ENCODE measurements around the gene IGSF21. TPM values are rescaled to one million over a fixed set of nuclear protein-coding genes. Genes with fewer than 3 reads are reported as not detected.

Gene IGSF21
- total and polyA plus RNA-seq, 2 of the 4 experiments (the other 2 are of a cell fraction): not detected

GRCh38 chr1:18093646-18094045 is 14.0 kb upstream of the IGSF21 start:
- BruUV-seq (replicated peaks): no TSS peak
- Histone ChIP-seq H3K23ac (ENCODE audit: low read depth, low read length) (no peak overlapping the region), H3K14ac (replicated peaks; ENCODE audit: low read depth, low read length) (no peak overlapping the region), H3K4me3 (ENCODE audit: insufficient read depth, low read depth, low read length) (no peak overlapping the region), H4K20me1 (ENCODE audit: insufficient read depth, low read length) (no peaks in the 10 kb centered on the region), H3K4ac (ENCODE audit: low read depth, low read length) (no peak overlapping the region), H3K18ac (ENCODE audit: low read depth, low read length) (no peak overlapping the region), H3K27me3 (ENCODE audit: control insufficient read depth, insufficient read depth, low read length) (no peaks in the 10 kb centered on the region), H3K9ac (ENCODE audit: low read depth, low read length) (no peak overlapping the region), H4K8ac (ENCODE audit: low read depth in 2 of 2, low read length in 2 of 2) (no peak overlapping the region), H3K56ac (ENCODE audit: extremely low read depth, insufficient read depth, low read length) (no peak overlapping the region), H3K9me3 (ENCODE audit: control insufficient read depth, insufficient read depth, low read length) (no peaks in the 10 kb centered on the region), H2BK15ac (ENCODE audit: low read depth, low read length) (no peak overlapping the region), H4K5ac (ENCODE audit: low read depth, low read length) (no peak overlapping the region), H3K27ac (ENCODE audit: insufficient read depth, low read length) (no peak overlapping the region), H3K4me1 (ENCODE audit: control insufficient read depth, insufficient read depth, low read length) (no peaks in the 10 kb centered on the region), H3K4me2 (ENCODE audit: low read depth, low read length) (no peak overlapping the region), H3K79me1 (ENCODE audit: low read depth in 1 of 2, low read length in 2 of 2) (no peaks in the 10 kb centered on the region), H2AFZ (replicated peaks; ENCODE audit: low read length, poor library complexity) (no peak overlapping the region), H4K91ac (ENCODE audit: insufficient read depth, low read depth, low read length) (no peak overlapping the region), H2BK120ac (ENCODE audit: low read depth, low read length) (no peak overlapping the region), H2BK20ac (ENCODE audit: low read depth, low read length) (no peak overlapping the region), H3K36me3 (ENCODE audit: control insufficient read depth, insufficient read depth, low read length) (no peaks in the 10 kb centered on the region), H2AK9ac (replicated peaks; ENCODE audit: low read depth, low read length, poor library complexity) (no peak overlapping the region), H2BK5ac (ENCODE audit: low read depth, low read length, poor library complexity, severe bottlenecking) (no peak overlapping the region), H2AK5ac (ENCODE audit: low read depth, low read length) (no peak overlapping the region), H3K9me1 (ENCODE audit: insufficient read depth, low read length) (no peaks in the 10 kb centered on the region)
- dilution Hi-C loops (cut with HindIII; ENCODE audit: low sequenced_read_pairs, unreplicated experiment): no loop called here
- in situ Hi-C loops (cut with MboI; ENCODE audit: low sequenced_read_pairs): no loop called here
- DNase-seq (no peak), ATAC-seq (ENCODE audit: low read depth) (no peak)
- CTCF ChIA-PET: no interaction called here
- no CpG with 5 or more reads among the region's 2 CpGs for WGBS, 2 experiments (ENCODE audit: extremely low coverage in 2 of 2, insufficient read length in 1 of 2)
- TF ChIP-seq MAZ (IDR thresholded peaks at IDR 0.05; ENCODE audit: borderline replicate concordance, low read depth, low read length) (no peak), NFE2L2 (IDR thresholded peaks at IDR 0.05; ENCODE audit: low read depth, low read length) (no peak), FOS (IDR thresholded peaks at IDR 0.05; ENCODE audit: low read depth, low read length) (no peak), BHLHE40 (IDR thresholded peaks at IDR 0.05; ENCODE audit: low read depth, low read length) (no peak)
- POLR2A ChIA-PET (ENCODE audit: unreplicated experiment): no interaction called here
- intact Hi-C loops (cut with micrococcal nuclease): no loop called here

All from IMR-90 (cell line).